Measurements from ENCODE around the gene GGT6.

GGT6 gene

GRCh38 chr17:4538236-4539002 is 22.0 kb downstream of the GGT6 start:
- no peak for DNase-seq (ENCODE audit: low read depth in 1 of 2, low spot score in 1 of 2)
- Histone ChIP-seq H3K4me3 (replicated peaks; ENCODE audit: insufficient read depth, low read length) (no peak overlapping the region), H3K27me3 (ENCODE audit: insufficient read depth, poor library complexity, severe bottlenecking) (no peaks in the 10 kb centered on the region), H3K27ac (replicated peaks) (no peak overlapping the region)
- no peak for TF ChIP-seq POLR2AphosphoS5 (IDR thresholded peaks at IDR 0.05; ENCODE audit: low read depth)

DNA sequence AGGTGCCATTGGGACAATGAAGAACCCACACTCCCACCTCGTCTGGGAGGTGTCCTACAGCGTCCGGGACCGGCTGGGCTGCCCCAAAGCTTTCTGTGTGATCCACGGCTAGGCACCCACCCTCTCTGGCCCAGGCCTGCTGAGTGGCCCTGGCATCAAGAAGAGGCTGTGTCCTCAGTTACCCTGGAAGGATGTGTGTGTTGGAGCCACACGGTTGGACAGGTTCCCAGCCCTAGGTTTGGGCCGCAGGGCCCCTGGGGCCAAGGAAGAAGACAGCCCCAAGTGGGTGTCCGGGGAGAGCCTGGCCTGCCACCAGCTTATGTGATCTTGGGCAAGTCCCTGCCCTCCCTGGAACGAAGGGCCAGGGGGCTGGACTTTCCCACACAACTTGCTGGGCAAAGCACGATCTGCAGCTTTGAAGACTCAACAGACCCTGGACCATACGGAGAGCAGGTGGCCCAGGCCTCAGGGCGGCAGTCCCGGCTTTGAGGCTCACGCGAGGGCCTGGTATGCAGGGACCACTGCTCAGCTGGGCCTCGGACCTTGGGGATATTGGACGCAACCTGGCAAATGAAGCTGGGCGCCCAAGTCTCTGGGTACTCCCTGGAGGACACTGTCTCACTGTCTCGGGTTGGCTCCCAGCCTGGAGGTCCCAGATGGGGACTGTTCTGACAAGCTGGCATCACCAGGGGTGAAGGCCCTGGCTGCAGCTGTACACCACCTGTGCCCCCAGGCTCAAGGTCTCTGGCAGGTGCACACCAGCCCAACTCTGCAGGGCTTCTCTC is 22.7 kb downstream of the GGT6 start:
- no peak for DNase-seq (ENCODE audit: low read depth in 1 of 2, low spot score in 1 of 2)
- TF ChIP-seq GABPA (IDR thresholded peaks at IDR 0.05; ENCODE audit: low read depth) (no peak), SPI1 (IDR thresholded peaks at IDR 0.05; ENCODE audit: borderline replicate concordance, low read depth) (no peak), POLR2AphosphoS5 (IDR thresholded peaks at IDR 0.05; ENCODE audit: low read depth) (peak; percentile 34)
- TF ChIP-seq, protein P1, sequence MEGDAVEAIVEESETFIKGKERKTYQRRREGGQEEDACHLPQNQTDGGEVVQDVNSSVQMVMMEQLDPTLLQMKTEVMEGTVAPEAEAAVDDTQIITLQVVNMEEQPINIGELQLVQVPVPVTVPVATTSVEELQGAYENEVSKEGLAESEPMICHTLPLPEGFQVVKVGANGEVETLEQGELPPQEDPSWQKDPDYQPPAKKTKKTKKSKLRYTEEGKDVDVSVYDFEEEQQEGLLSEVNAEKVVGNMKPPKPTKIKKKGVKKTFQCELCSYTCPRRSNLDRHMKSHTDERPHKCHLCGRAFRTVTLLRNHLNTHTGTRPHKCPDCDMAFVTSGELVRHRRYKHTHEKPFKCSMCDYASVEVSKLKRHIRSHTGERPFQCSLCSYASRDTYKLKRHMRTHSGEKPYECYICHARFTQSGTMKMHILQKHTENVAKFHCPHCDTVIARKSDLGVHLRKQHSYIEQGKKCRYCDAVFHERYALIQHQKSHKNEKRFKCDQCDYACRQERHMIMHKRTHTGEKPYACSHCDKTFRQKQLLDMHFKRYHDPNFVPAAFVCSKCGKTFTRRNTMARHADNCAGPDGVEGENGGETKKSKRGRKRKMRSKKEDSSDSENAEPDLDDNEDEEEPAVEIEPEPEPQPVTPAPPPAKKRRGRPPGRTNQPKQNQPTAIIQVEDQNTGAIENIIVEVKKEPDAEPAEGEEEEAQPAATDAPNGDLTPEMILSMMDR (IDR thresholded peaks at IDR 0.05; ENCODE audit: insufficient read depth, low read length) = no peak
- TF ChIP-seq, protein P2, sequence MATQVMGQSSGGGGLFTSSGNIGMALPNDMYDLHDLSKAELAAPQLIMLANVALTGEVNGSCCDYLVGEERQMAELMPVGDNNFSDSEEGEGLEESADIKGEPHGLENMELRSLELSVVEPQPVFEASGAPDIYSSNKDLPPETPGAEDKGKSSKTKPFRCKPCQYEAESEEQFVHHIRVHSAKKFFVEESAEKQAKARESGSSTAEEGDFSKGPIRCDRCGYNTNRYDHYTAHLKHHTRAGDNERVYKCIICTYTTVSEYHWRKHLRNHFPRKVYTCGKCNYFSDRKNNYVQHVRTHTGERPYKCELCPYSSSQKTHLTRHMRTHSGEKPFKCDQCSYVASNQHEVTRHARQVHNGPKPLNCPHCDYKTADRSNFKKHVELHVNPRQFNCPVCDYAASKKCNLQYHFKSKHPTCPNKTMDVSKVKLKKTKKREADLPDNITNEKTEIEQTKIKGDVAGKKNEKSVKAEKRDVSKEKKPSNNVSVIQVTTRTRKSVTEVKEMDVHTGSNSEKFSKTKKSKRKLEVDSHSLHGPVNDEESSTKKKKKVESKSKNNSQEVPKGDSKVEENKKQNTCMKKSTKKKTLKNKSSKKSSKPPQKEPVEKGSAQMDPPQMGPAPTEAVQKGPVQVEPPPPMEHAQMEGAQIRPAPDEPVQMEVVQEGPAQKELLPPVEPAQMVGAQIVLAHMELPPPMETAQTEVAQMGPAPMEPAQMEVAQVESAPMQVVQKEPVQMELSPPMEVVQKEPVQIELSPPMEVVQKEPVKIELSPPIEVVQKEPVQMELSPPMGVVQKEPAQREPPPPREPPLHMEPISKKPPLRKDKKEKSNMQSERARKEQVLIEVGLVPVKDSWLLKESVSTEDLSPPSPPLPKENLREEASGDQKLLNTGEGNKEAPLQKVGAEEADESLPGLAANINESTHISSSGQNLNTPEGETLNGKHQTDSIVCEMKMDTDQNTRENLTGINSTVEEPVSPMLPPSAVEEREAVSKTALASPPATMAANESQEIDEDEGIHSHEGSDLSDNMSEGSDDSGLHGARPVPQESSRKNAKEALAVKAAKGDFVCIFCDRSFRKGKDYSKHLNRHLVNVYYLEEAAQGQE (IDR thresholded peaks at IDR 0.05; ENCODE audit: insufficient replicate concordance, low read depth) = no peak
- H3K27ac ChIP-seq (replicated peaks) = no peak overlapping the region
- H3K4me3 ChIP-seq (replicated peaks; ENCODE audit: insufficient read depth, low read length) = no peak overlapping the region
- H3K27me3 ChIP-seq (ENCODE audit: insufficient read depth, poor library complexity, severe bottlenecking) = no peaks in the 10 kb centered on the region

DNA sequence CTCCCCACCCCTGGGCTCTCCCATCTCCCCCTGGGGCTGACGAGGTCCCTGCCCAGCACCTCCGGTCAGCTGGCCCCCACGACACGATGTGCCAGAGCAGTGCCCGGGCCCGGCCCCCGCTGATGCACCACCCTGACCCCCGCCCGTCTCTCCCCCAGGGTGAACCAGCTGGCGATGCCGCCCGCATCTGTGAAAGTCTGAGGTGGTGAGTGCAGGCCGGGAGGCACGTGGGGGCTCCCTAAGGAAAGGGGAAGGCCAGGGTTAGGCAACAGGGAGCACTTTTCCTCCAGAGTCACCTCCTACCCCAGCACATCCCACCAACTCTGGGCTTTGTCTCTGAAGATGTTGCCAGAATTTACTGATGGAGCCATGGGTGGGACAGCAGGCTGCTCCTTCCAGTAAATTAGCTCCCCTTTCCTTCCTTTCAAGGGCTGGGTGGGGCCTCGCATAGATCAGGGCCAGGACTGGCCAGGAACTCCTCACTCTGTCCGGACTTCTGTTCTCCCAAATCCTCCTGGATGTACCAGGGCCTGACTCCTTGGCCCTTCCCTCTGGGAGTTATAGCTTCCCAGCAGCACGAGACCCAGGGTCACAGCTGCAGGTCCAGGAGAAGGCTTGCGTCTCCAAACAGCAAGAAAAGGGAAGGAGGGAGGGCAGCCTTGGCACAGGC is 23.5 kb downstream of the GGT6 start:
- H3K4me3 ChIP-seq (replicated peaks; ENCODE audit: insufficient read depth, low read length) = no peak overlapping the region
- DNase-seq (ENCODE audit: low read depth in 1 of 2, low spot score in 1 of 2) = peak; percentile 34 to 47
- no peaks in the 10 kb centered on the region for H3K27me3 ChIP-seq (ENCODE audit: insufficient read depth, poor library complexity, severe bottlenecking)
- TF ChIP-seq, protein P1 (IDR thresholded peaks at IDR 0.05; ENCODE audit: insufficient read depth, low read length) = no peak
- no peak for TF ChIP-seq SPI1 (IDR thresholded peaks at IDR 0.05; ENCODE audit: borderline replicate concordance, low read depth)
- TF ChIP-seq GABPA (IDR thresholded peaks at IDR 0.05; ENCODE audit: low read depth) = no peak
- no peak overlapping the region for H3K27ac ChIP-seq (replicated peaks)

- H3K4me3 ChIP-seq (replicated peaks; ENCODE audit: insufficient read depth, low read length) = no peak overlapping the region
- TF ChIP-seq POLR2AphosphoS5 (IDR thresholded peaks at IDR 0.05; ENCODE audit: low read depth) = peak; percentile 40
- no peak for TF ChIP-seq GABPA (IDR thresholded peaks at IDR 0.05; ENCODE audit: low read depth)
- DNase-seq (ENCODE audit: low read depth in 1 of 2, low spot score in 1 of 2) = peak in 1 of 2 experiments; percentile 48
- H3K27ac ChIP-seq (replicated peaks) = peak overlapping the region; percentile 28; the same call in 1 of the 2 replicates
- H3K27me3 ChIP-seq (ENCODE audit: insufficient read depth, poor library complexity, severe bottlenecking) = no peaks in the 10 kb centered on the region
These were observed 24.1 kb downstream of the GGT6 start for GRCh38 chr17:4536259-4536741.

DNA sequence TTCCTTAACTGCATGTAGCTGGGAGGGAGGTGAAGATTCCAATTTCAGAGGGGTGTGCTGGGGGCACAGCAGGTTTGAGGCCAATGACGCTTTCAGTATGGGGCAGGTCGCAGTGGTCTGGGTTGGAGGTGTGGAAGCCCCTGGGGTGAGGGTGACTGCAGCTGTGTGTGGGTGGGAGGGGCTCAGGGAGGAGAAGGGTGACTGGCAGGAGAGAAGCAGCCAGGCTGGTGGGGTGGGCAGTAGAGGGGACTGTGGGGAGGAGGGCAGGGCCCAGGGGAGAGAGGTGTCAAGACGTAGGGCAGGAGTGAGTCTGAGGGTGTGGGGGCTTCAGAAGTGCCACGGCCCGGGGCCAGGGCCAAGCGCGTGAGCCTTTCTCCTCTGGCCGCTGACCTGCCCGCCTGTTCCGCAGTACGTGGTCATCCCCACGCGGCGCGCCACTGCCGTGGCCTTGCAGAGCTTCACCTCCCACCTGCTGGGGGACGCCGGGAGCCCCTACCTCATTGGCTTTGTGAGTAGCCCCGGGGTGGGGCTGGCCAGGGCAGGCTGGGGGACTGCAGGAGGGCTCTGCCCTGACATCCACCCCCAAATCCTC is 24.6 kb downstream of the GGT6 start:
- Histone ChIP-seq H3K27me3 (ENCODE audit: insufficient read depth, poor library complexity, severe bottlenecking) (no peaks in the 10 kb centered on the region), H3K27ac (replicated peaks) (peak overlapping the region; percentile 28; the same call in 1 of the 2 replicates), H3K4me3 (replicated peaks; ENCODE audit: insufficient read depth, low read length) (no peak overlapping the region)
- DNase-seq (ENCODE audit: low read depth in 1 of 2, low spot score in 1 of 2) = no peak
- TF ChIP-seq POLR2AphosphoS5 (IDR thresholded peaks at IDR 0.05; ENCODE audit: low read depth) (no peak), SPI1 (IDR thresholded peaks at IDR 0.05; ENCODE audit: borderline replicate concordance, low read depth) (no peak), GABPA (IDR thresholded peaks at IDR 0.05; ENCODE audit: low read depth) (no peak)
- TF ChIP-seq, protein P2 (IDR thresholded peaks at IDR 0.05; ENCODE audit: insufficient replicate concordance, low read depth) = no peak
- TF ChIP-seq, protein P1 (IDR thresholded peaks at IDR 0.05; ENCODE audit: insufficient read depth, low read length) = no peak

Data from HL-60 (cell line).